Cardiac septum (tissue), 1 donor: ENCODE results near the gene LRRK1. TPM values are rescaled to one million over a fixed set of nuclear protein-coding genes. Genes with fewer than 3 reads are reported as not detected.

Source experiments
- DNase-seq: peaks from one replicate; pipeline ENCODE4 v3.0.0-alpha.2; 2020; ENCODE audit warnings: low spot score
- intact Hi-C: fragments of 100-400 bp; cut with DNase I; formaldehyde crosslinking; loops from one replicate; pipeline ENCODE4 v1.14.0; 2022
- total RNA-seq: library from RNA; stranded (reverse); fragmentation: NEBNext Ultra II Directional; extraction: Animal tissue kit (Norgen Biotek cat#: 25700); gene quantifications from one replicate; pipeline ENCODE4 v1.2.1, GENCODE V29; 2021
- donor health status: DM: no; HTN: no; CAD: no.

The LRRK1 gene
- total RNA-seq, 1 donor from 2014 or later = 3.5 TPM

- DNase-seq = no peak
- intact Hi-C loops = no loop called here
These were observed 188.7 kb downstream of the LRRK1 start for GRCh38 chr15:101107625-101108460.

GRCh38 chr15:101108461-101108775 lies 189.3 kb downstream of the LRRK1 start:
- DNase-seq = no peak
- intact Hi-C loops = no loop called here

- no peak for DNase-seq
- intact Hi-C loops = no loop called here
These were observed 189.6 kb downstream of the LRRK1 start for GRCh38 chr15:101108791-101109190.

GRCh38 chr15:101110681-101111569 lies 191.8 kb downstream of the LRRK1 start:
- DNase-seq = no peak

GRCh38 chr15:101111570-101112262 lies 192.6 kb downstream of the LRRK1 start:
- no peak for DNase-seq
- intact Hi-C loops = no loop called here

More at GRCh38 chr15:101110681-101111569, 191.8 kb downstream of the LRRK1 start:
- intact Hi-C loops = no loop called here

- intact Hi-C loops = no loop called here
- no peak for DNase-seq
These were observed 193.4 kb downstream of the LRRK1 start for GRCh38 chr15:101112336-101113113.

GRCh38 chr15:101113114-101114005 lies 194.2 kb downstream of the LRRK1 start:
- DNase-seq = no peak
- intact Hi-C loops = no loop called here

GRCh38 chr15:101114166-101114565 lies 195.0 kb downstream of the LRRK1 start:
- intact Hi-C loops = no loop called here
- DNase-seq = no peak

- DNase-seq = no peak
- intact Hi-C loops = no loop called here
These were observed 195.5 kb downstream of the LRRK1 start for GRCh38 chr15:101114610-101115009.

GRCh38 chr15:101115393-101115785 lies 196.2 kb downstream of the LRRK1 start:
- DNase-seq = no peak
- intact Hi-C loops = no loop called here

- no peak for DNase-seq
- intact Hi-C loops = no loop called here
These were observed 196.9 kb downstream of the LRRK1 start for GRCh38 chr15:101115786-101116680.

- intact Hi-C loops = no loop called here
- no peak for DNase-seq
These were observed 197.5 kb downstream of the LRRK1 start for GRCh38 chr15:101116681-101116976.

GRCh38 chr15:101118116-101118515 lies 199.0 kb downstream of the LRRK1 start:
- intact Hi-C loops = no loop called here
- DNase-seq = no peak

- intact Hi-C loops = no loop called here
- no peak for DNase-seq
These were observed 199.5 kb downstream of the LRRK1 start for GRCh38 chr15:101118615-101119014.

GRCh38 chr15:101119181-101119580 lies 200.0 kb downstream of the LRRK1 start:
- DNase-seq = no peak

More at GRCh38 chr15:101119181-101119580, 200.0 kb downstream of the LRRK1 start:
- intact Hi-C loops = no loop called here
